Lower leg skin (tissue), 4 donors: Measurements from ENCODE around the gene GNAS-AS1. TPM values are rescaled to one million over a fixed set of nuclear protein-coding genes. Genes with fewer than 3 reads are reported as not detected.

Experiments
- DNase-seq, 2 donors: peaks; one replicate each; pipeline ENCODE4 v3.0.0-alpha.2; 2019; ENCODE audit warnings: low spot score in 2 of 2
- H3K4me3 ChIP-seq: fragments of 200-600 bp; sonication (generic); 2 replicates; pipeline ENCODE4 v1.5.1; 2017; ENCODE audit warnings: mild to moderate bottlenecking, low read depth; ENCODE audit not compliant: poor library complexity, severe bottlenecking
- CTCF ChIP-seq, 3 donors: fragments of 450-650 bp; IDR thresholded peaks; one replicate each; pipeline ENCODE4 v1.5.1; 2016; ENCODE audit warnings: antibody characterized with exemption in 3 of 3, mild to moderate bottlenecking in 3 of 3, moderate library complexity in 2 of 3
- POLR2A ChIP-seq, 2 donors: fragments of 450-650 bp; IDR thresholded peaks; one replicate each; pipeline ENCODE4 v1.6.1; 2016 to 2017; ENCODE audit warnings: antibody characterized with exemption in 2 of 2, mild to moderate bottlenecking in 1 of 2, moderate library complexity in 1 of 2
- WGBS, 2 donors: methylation state at CpG; one replicate each; pipeline ENCODE4 v1.1.5; 2018; 5-methylcytosine and 5-hydroxymethylcytosine counted together
- intact Hi-C: fragments of 100-400 bp; cut with DNase I; formaldehyde crosslinking; loops from one replicate; pipeline ENCODE4 v1.15.0; 2023; ENCODE audit warnings: low total_unique reads
- total RNA-seq, 4 donors: library from RNA; depleted of rRNA; stranded (reverse); fragments of >200 nt; gene quantifications; one replicate each; pipeline ENCODE4 v1.1.0, GENCODE V29; 2016

The GNAS-AS1 gene
- total RNA-seq, 4 donors from 2014 or later, result 0.39 TPM; not detected in 3

- intact Hi-C loops, result loop anchor here (5.0 kb wide), 1 partner anchor 361 kb away; no protein-coding TSS in a partner anchor
- TF ChIP-seq CTCF (IDR thresholded peaks at IDR 0.05) (no peak), POLR2A (IDR thresholded peaks at IDR 0.05) (no peak)
- WGBS, 2 donors, result 80 to 90% methylated on average over 2 of the region's 2 CpGs
Observed at GRCh38 chr20:58865843-58866242, 15.1 kb upstream of the GNAS-AS1 start.

GRCh38 chr20:58864346-58864745 lies 13.6 kb upstream of the GNAS-AS1 start:
- intact Hi-C loops, result no loop called here
- DNase-seq, result no peak
- 59 to 61% methylated on average over 2 of the region's 2 CpGs for WGBS, 2 donors
- no peak for TF ChIP-seq CTCF (IDR thresholded peaks at IDR 0.05)
- H3K4me3 ChIP-seq, result no peak overlapping the region

More at GRCh38 chr20:58865843-58866242, 15.1 kb upstream of the GNAS-AS1 start:
- DNase-seq, result peak in 1 of 2 donors; percentile 40
- H3K4me3 ChIP-seq, result no peak overlapping the region

GRCh38 chr20:58863044-58863790 lies 12.5 kb upstream of the GNAS-AS1 start:
- no peak for DNase-seq
- intact Hi-C loops, result no loop called here
- WGBS, 2 donors, result 86% methylated on average over 7 of the region's 7 CpGs
- no peak overlapping the region for H3K4me3 ChIP-seq
- TF ChIP-seq CTCF (IDR thresholded peaks at IDR 0.05), result no peak
- no peak for TF ChIP-seq POLR2A (IDR thresholded peaks at IDR 0.05)

GRCh38 chr20:58855506-58856389 lies 5.0 kb upstream of the GNAS-AS1 start:
- intact Hi-C loops, result loop anchor here (10.0 kb wide), 1 partner anchor 621 kb away; no protein-coding TSS in a partner anchor
- 34 to 35% methylated on average over 47 to 52 of the region's 57 CpGs for WGBS, 2 donors
- no peak overlapping the region for H3K4me3 ChIP-seq
- TF ChIP-seq CTCF (IDR thresholded peaks at IDR 0.05), result no peak
- TF ChIP-seq POLR2A (IDR thresholded peaks at IDR 0.05), result no peak
- DNase-seq, result peak; percentile 39 to 85

- intact Hi-C loops, result loop anchor here (10.0 kb wide), 1 partner anchor 620 kb away; no protein-coding TSS in a partner anchor
- no peak overlapping the region for H3K4me3 ChIP-seq
- no peak for TF ChIP-seq CTCF (IDR thresholded peaks at IDR 0.05)
- no peak for TF ChIP-seq POLR2A (IDR thresholded peaks at IDR 0.05)
- 47 to 57% methylated on average over 48 to 51 of the region's 75 CpGs for WGBS, 2 donors
- DNase-seq, result no peak
Observed at GRCh38 chr20:58854638-58855471, 4.2 kb upstream of the GNAS-AS1 start.
